LNCAP (cell line): ENCODE measurements around the gene EIF2B5.

ENCODE experiments used
- TF ChIP-seq, protein P1 (sequence below): fragments of 450-650 bp; IDR thresholded peaks from 2 replicates; pipeline ENCODE4 v1.5.1; 2017; ENCODE audit warnings: mild to moderate bottlenecking

Gene EIF2B5

DNA sequence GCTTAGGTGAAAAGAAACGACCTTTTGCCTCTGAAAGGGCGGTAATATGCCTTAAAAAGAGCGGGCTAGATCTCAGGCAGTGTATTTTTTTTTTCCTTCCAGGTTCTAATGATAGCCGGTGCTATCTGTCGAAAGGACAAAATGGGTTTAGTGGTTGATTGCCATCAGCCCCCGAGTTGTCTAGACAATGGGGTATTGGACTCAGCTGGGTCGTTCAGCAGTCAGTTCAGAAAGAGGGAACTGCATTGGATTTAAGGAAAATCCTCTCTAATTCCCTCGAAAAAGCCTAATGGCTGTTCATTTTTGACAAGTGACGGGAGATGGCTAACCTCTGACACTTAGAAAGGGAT lies 728 bp downstream of the EIF2B5 start:
- TF ChIP-seq, protein P1, sequence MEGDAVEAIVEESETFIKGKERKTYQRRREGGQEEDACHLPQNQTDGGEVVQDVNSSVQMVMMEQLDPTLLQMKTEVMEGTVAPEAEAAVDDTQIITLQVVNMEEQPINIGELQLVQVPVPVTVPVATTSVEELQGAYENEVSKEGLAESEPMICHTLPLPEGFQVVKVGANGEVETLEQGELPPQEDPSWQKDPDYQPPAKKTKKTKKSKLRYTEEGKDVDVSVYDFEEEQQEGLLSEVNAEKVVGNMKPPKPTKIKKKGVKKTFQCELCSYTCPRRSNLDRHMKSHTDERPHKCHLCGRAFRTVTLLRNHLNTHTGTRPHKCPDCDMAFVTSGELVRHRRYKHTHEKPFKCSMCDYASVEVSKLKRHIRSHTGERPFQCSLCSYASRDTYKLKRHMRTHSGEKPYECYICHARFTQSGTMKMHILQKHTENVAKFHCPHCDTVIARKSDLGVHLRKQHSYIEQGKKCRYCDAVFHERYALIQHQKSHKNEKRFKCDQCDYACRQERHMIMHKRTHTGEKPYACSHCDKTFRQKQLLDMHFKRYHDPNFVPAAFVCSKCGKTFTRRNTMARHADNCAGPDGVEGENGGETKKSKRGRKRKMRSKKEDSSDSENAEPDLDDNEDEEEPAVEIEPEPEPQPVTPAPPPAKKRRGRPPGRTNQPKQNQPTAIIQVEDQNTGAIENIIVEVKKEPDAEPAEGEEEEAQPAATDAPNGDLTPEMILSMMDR, result no peak

GRCh38 chr3:184140436-184140835 lies 5.3 kb downstream of the EIF2B5 start:
- TF ChIP-seq, protein P1, result no peak

DNA sequence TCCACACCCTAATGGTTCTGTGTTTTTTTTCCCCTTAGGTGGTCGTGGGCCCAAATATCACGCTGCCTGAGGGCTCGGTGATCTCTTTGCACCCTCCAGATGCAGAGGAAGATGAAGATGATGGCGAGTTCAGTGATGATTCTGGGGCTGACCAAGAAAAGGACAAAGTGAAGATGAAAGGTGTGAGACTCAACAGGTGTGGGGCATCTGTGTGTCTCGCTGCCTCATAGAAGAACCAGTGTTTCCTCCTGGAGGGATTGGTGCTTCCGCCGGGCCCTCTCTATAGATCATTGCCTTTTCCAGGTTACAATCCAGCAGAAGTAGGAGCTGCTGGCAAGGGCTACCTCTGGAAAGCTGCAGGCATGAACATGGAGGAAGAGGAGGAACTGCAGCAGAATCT lies 7.0 kb downstream of the EIF2B5 start:
- TF ChIP-seq, protein P1, result no peak

- TF ChIP-seq, protein P1, result no peak
Observed at GRCh38 chr3:184143327-184143726, 8.2 kb downstream of the EIF2B5 start.

DNA sequence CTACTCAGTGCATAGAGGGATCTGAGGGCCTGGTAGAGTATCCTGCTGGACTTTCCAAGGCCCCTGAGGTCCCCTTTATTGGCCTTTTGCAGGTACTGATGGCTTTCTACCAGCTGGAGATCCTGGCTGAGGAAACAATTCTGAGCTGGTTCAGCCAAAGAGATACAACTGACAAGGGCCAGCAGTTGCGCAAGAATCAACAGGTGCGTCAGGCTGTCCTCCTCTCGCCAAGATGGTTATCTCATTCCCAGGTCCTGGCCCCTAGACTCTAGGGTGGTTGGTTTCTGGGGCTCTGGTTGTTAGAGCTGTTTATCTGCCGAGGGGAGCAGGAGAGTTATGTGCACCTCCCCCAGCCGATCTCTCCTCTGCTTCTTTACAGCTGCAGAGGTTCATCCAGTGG lies 9.3 kb downstream of the EIF2B5 start:
- TF ChIP-seq, protein P1, result no peak

- TF ChIP-seq, protein P1, result peak; percentile 77
Observed at GRCh38 chr3:184145111-184145524, 10.0 kb downstream of the EIF2B5 start.

- TF ChIP-seq, protein P1, result no peak
Observed at GRCh38 chr3:184145751-184146270, 10.7 kb downstream of the EIF2B5 start.

DNA sequence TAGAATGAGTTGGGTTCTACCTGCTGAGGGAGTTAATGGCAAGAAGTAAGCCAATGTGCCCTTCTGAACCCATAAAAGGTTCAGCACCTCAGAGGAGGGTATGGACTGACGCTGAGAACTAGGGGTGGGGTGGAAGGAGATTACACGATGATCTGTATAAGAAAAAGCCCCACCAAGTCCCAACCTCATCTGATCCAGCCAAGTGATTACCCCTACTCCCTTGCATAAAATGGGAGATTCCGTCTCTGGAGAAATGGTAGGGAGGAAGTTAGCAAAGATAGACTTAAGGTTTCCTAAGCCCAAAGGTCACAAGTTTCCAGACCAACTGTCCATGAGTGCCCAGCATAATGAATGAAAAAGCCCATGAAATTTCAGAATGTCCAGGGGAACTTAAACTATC lies 12.9 kb downstream of the EIF2B5 start:
- TF ChIP-seq, protein P1, result no peak
